ENCODE data around the gene MS4A3.
"Not testable (repeated sequence)": the region's sequence is repeated elsewhere in the genome, so short reads cannot be mapped to it uniquely, and the experiment has no call there.

MS4A3 gene

DNA sequence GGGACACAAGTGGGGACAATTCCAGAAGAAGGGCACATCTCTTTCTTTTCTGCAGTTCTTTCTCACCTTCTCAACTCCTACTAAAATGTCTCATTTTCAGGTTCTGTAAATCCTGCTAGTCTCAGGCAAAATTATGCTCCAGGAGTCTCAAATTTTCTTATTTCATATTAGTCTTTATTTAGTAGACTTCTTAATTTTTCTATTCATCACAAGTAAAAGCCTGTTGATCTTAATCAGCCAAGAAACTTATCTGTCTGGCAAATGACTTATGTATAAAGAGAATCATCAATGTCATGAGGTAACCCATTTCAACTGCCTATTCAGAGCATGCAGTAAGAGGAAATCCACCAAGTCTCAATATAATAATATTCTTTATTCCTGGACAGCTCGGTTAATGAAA lies 31.9 kb downstream of the MS4A3 start, which contains the start of gene MS4A2:
MS4A2 (plus strand) TSS at position 301 of the 400 bp plus-strand sequence. CDS start 102 bp downstream, outside the sequence.
- DNase-seq (ENCODE audit: low read depth in 3 of 3, low spot score in 1 of 3), result no peak

DNA sequence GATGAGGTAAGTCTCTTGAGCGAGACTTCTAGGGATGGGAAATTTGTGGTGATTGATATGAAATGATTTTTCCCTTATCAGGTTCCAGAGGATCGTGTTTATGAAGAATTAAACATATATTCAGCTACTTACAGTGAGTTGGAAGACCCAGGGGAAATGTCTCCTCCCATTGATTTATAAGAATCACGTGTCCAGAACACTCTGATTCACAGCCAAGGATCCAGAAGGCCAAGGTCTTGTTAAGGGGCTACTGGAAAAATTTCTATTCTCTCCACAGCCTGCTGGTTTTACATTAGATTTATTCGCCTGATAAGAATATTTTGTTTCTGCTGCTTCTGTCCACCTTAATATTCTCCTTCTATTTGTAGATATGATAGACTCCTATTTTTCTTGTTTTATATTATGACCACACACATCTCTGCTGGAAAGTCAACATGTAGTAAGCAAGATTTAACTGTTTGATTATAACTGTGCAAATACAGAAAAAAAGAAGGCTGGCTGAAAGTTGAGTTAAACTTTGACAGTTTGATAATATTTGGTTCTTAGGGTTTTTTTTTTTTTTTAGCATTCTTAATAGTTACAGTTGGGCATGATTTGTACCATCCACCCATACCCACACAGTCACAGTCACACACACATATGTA lies 39.1 kb downstream of the MS4A3 start:
- no peak for DNase-seq (ENCODE audit: low read depth in 3 of 3, low spot score in 1 of 3)

GRCh38 chr11:60097189-60097588 lies 40.7 kb downstream of the MS4A3 start:
- DNase-seq (ENCODE audit: low read depth in 3 of 3, low spot score in 1 of 3), result no peak

- DNase-seq (ENCODE audit: low read depth in 3 of 3, low spot score in 1 of 3), result no peak
Observed at GRCh38 chr11:60098508-60098907, 42.0 kb downstream of the MS4A3 start.

DNA sequence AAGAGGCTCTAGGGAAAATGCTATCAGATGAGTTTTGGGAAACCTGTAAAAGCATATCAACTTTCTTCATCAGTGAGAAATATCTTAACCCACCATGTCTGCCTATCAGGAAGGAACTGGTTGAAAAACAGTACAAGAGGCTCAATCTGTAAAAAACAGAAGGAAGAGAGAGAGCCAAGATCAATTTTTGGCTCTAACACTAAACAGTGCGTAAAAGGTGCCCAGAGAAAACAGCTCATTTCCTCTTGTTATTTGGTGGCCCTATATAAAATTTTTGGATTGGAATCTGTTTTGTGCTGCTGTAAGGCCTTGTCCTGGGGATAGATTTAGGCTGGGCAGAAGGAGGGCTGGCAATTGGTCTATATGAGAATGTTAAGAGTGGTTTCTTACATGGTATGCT lies 44.1 kb downstream of the MS4A3 start:
- DNase-seq (ENCODE audit: low read depth in 3 of 3, low spot score in 1 of 3), result no peak

- DNase-seq (ENCODE audit: low read depth in 3 of 3, low spot score in 1 of 3), result not testable (repeated sequence)
Observed at GRCh38 chr11:60101368-60101767, 44.9 kb downstream of the MS4A3 start.

GRCh38 chr11:60104471-60105115 lies 48.1 kb downstream of the MS4A3 start:
- not testable (repeated sequence) for DNase-seq (ENCODE audit: low read depth in 3 of 3, low spot score in 1 of 3)

DNA sequence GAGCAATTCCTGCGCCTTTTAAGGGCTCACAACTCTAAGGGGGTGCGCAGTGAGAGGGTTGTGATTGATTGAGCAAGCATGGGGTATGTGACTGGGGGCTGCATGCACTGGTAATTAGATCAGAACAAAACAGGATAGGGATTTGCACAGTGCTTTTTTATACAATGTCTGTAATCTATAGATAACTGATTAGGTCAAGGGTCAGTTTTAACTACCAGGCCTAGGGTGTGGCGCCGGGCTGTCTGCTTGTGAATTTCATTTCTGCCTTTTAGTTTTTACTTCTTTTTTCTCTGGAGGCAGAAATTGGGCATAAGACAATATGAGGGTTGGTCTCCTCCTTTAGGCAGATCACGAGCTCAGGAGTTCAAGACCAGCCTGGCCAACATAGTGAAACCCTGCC lies 52.2 kb downstream of the MS4A3 start:
- not testable (repeated sequence) for DNase-seq (ENCODE audit: low read depth in 3 of 3, low spot score in 1 of 3)

DNA sequence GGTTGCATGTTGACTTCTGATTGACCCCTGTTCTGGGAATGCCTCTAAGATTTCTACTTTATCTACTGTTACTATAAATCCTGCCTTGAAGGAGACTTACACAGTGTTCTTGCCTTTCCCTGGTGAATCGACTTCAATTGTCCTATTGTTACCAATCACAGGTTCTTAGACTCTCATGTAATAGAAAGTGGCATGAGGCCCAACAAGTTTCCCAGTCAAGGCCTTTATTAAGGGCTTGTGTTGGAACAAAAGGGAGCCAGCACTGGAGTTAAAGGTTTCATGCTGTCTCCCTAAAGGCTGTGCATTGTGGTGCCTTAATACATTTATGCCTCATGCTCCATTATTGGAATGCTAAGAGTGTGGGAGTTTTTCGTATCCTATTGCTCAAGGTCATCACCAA lies 55.3 kb downstream of the MS4A3 start:
- no peak for DNase-seq (ENCODE audit: low read depth in 3 of 3, low spot score in 1 of 3)

GRCh38 chr11:60116996-60117790 lies 60.7 kb downstream of the MS4A3 start:
- DNase-seq (ENCODE audit: low read depth in 3 of 3, low spot score in 1 of 3), result no peak

- DNase-seq (ENCODE audit: low read depth in 3 of 3, low spot score in 1 of 3), result no peak
Observed at GRCh38 chr11:60118338-60118737, 61.9 kb downstream of the MS4A3 start.

DNA sequence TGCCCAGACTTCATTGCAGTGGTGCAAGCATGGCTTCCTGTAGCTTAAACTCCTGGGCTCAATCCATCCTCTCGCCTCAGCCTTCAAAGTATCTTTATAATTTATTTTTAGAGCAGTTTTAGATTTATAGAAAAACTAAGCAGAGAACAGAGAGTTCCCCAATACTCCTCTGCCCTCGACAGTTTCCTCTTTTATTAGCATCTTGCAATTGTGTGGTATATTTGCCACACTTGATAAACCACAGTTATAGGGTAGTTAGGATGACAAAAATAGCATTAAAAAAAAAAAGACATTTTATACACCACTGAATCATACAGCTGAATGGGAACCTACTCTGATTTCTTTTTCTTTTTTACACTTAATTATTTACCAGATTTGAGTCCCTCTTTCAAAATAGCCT lies 63.2 kb downstream of the MS4A3 start:
- no peak for DNase-seq (ENCODE audit: low read depth in 3 of 3, low spot score in 1 of 3)

Data from stimulated activated CD4-positive, alpha-beta T cell treated with anti-CD3 and anti-CD28 coated beads, TNF-alpha, amount 100 ng/mL, for 1 hour (primary cell).